HG03432 (cell line): Measurements from ENCODE around the gene VSTM2B.
"Not testable (repeated sequence)": the region's sequence is repeated elsewhere in the genome, so short reads cannot be mapped to it uniquely, and the experiment has no call there.

Experiments
- ATAC-seq: cut with Tn5 transposase; IDR thresholded peaks from one replicate; pipeline ENCODE4 v1.9.1; 2021; ENCODE audit warnings: mild to moderate bottlenecking, moderate library complexity; ENCODE audit not compliant: unreplicated experiment

VSTM2B gene

DNA sequence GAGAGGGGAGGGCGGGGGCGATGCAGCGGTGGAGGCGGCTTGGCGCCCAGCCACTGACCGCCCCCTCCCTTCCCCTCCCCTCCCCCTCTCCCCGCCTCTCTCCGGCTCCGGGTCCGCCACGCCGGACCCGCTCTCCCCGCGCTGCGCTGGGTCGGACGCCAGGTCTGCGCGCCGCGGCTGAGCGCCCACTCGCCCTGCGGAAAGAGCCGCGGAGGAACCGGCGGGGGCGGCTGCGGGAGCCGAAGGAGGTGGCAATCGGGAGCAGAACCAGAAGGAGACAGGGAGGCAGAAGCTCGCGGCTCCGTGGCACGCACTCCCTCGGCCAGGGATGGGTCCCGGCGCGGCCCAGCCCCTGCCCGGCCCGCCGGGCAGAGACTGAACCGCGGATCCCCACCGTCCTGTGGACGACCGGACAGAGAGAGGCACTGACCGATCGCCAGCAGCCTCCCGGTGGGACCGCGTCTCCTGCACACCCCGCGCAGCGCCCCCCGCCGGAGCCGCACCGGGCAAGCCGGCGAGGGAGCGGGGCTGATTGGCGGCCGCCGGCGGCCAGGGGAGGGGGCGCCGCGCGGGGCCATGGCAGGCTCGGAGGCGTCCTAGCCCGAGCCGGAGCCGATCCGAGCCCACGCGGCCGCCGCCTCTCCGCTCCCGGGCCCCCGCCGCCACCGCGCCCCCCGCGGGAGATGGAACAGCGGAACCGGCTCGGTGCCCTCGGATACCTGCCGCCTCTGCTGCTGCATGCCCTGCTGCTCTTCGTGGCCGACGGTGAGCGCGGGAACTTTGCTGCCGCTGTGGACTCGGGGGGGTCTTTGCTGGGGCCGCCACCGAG lies at the start of gene VSTM2B:
VSTM2B (plus strand) TSS at position 94 of the 829 bp plus-strand sequence; CDS start at position 684, 590 bp downstream.
- no peak for ATAC-seq

DNA sequence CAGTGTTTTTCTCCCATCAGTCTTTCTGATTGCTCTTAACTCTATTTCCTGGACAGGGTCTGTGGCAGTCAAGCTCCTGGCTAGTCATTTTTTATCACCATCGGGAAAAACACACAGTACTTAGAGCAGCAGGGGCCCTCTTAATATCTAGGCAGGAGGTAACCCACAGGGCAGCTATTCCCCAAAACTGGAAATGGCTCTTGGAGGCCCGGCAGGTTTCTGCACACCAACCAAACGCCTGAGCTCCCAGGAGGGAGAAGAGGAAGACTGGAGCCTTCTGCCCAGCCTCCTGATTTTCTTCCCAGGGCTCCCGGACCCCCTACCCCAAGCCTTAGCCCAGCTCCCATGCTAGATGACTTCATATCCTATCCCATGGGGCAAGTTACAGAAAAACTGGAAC lies 49.3 kb upstream of the VSTM2B start:
- ATAC-seq = no peak

DNA sequence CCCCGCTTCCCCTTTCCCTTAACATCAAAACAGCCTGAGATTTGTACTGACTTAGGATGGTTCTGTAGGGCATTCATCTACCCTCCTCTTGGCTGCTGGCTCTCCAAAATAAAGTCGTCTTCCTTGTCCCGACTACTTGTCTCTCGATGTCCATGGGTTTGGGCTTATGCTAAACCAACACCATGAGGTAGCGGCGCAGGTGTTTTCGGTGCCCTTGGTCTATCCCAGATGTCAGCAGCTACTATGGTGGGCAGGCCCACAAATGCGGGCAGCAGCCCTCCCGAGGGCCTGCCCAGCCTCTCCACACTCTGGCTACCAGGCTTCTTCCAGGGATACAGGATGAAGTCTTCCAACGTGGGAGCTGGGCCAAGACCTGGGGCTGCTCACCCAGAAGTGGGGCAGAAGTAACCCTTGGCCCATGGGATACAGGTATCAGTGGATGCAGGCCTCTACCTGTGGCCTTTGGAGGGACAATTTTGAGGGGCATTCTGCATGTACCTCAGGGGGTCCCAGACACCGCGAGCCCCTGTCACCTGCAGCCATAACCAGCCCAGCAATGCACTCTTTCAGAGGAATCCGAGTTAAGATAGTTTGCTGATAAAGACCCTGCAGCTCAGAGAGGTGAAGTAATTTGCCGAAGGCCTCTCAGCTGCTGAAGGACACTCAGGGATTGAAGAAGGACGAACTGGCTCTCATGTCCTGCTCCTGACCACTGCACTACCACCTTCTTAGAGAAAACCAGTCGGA lies 47.8 kb upstream of the VSTM2B start:
- ATAC-seq = no peak

DNA sequence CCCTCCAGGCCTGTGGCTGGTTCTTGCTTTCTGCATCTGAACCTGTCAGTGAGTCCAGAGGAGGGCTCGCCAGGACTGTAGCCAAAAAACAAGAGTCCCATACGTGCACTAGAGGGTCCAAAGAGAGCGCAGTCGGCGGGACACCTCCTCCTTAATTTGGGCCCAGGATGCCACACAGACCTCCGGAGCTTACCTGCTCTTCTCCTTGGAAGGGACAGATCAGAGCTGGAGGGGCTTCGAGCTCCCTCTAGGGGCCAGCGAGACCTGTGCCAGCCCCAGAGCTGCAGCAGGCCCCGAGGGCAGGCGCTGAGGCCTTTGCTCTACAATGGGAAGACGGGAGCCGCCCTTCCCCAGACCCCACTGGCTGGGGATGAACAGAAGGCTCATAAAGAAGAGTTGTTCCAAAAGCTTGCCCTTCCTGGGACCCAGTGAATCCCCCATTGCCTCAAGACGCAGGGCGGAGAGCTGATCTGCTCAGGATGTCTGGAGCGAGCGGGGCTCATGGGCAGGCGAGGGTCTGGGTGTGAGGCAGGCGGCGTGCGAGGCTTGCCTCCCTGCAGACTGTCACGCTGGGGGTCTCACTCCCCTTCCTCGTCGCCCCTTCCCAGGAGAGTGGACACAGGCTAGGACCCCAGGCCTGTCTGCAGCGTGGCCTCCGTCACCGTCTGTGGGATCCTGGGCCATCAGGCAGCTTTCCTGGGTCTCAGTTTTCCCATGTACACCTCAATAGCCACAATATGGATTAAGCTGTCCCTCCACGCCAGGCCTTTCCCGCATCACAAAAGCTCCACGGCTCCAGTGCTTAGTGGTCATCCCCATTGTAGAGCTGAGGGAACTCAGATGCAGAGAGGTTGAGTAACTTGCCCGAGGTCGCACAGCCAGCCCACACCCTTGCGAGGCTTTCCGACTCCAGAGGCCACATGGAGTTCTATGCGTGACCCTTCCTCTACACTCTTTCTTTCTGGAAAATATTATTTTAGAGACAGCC lies 46.9 kb upstream of the VSTM2B start:
- ATAC-seq = no peak

DNA sequence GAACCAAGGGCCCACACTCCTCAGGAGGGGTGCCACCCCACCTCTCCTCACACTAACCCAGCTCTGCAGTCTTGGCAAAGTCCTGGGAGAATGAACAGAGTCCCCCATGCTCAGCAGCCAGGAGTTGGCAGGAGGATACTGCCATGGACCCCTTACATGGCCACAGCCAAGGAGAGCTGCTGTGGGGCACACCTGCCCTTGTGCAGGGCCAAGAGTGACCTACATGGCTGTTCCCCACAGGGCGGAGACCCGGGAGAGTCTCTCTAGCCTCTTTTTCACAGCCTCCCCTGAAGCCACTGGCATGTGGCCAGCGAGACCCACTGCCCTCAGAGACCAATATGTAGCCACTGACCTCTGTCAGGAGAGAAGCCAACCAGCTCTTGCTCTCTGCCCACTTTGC lies 45.9 kb upstream of the VSTM2B start:
- ATAC-seq = no peak

DNA sequence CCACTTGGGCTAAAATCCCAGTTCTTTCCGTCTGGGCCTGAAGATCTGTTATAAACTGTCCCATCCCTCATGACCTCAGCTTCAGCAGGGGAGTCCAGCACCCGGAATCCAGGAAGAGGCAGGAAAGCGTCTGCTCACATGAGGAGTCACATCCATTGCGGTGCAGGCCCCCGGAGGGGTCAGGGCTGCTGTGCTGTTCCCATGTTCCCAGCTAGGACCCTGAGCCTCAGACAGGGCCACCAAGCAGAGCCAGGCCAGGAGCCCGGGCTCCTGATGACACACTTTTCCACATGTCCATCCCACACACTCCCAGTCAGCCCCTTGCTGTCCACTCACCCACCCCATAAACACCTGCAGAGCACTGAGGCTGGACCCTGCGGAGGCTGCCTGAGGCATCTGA lies 45.3 kb upstream of the VSTM2B start:
- ATAC-seq = no peak

DNA sequence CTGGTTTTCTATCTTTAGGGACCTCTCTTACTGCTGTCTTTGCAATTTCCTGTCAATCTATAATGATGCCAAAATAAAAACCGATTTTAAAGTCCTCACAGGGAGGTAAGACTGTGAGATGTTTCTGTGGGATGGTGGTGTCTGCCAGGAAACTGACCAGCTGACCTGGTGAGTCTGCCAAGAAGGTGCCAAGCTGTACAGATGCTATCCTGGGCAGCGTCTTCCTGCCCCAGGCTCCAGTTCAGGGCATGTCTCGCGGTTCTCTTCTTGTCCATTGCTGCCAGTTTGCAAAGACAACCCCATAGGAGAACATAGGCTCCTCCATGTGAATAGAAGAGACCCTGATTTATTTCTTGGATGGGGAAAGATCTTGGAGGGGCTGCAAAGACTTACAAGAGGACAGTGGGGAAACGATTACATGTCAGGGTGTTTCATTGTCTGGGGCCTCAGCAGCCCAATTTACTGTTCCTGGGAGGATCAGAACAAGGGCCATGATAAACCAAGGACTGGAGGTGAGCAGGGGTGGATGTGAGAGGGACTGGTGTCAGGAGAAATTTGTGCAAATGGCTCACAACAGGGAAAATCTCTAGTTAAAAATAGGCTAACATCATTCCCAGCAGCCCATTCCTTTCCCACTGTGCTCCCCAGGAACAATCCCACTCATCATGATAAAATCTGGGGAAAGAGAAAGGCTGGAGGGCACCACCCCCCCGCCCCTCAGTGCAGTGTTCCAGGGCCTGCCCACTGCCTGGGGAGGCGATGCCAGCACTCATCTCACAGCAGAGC lies 42.7 kb upstream of the VSTM2B start:
- no peak for ATAC-seq

DNA sequence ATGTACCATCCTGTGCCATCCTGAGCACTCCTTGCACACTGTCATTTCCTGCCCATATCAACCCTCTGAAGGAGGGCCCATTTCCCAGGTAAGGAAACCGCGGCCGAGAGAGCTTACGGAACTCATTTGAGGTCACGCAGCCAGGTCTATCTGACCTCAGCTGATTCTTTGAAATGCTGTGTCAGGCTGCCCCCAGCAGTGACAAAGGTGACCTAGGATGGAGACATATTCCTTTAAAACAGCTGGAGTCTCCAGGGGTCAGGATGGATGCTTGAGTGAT lies 42.2 kb upstream of the VSTM2B start:
- no peak for ATAC-seq

DNA sequence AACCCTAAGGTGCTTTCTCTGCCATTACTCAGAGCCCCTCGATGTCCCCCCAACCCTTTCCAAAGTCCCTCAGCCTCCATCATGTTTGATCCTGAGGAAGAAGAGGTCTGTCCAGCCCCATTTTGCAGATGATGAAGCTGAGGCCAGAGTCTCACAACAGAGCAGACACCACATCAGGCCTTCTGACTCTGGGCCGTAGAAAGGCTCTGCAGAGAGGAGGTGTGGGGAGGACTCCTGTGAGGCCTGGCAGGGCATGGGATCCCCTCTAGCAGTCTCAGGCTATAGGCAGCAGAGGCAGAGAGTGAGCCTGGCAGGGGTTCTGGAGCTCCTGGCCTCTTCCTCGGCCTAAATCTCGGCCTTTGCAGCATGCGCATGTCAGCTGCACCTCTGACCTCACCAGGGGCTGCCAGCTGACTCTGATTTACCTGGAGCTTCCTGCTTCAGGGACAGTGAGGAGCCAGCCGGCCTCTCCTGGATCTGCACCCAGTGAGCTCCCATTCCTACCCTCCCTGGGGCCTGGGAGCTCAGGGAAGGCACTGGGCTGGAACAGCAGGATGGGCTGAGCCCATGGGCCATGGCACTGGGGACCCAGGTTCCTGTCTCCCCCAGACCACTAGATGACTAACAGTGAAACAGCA lies 41.7 kb upstream of the VSTM2B start:
- no peak for ATAC-seq

DNA sequence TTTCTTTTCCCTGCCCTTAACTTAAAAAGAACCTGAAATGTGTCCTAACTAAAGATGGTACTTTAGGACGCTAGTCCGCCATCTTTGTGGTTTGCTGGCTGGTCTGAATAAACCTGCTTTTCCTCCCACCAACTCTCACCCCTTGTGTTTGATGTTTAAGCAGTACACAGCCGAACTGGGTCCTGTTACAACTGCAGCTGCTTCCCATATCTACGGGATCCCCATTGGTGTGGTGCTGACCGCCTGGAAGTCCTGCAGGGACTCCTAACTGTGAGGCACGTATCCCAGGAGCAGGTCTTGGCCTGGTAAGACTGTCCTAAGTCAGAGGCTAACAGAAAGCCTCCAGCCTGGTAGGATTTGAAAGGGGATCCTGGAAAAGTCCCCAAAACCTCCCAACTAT lies 40.9 kb upstream of the VSTM2B start:
- no peak for ATAC-seq

DNA sequence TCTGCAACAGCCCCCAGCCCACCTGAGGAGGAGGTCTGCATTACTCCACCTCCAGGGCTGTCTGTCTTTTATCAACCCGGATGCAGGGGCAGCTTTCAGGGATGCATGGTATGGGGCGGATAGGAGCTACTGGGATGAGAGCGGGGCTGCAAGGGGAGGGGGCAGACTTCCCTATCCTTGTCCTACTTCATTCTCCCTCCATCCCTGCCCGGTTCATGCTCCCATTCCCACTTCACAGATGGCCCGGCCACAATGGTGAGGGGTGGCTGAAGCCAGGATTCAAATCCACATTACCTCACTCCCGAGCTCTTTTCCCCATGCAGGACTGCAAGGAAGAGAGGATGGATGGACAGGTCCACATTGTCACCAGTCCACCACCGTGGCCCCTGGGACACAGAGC lies 40.5 kb upstream of the VSTM2B start:
- no peak for ATAC-seq

DNA sequence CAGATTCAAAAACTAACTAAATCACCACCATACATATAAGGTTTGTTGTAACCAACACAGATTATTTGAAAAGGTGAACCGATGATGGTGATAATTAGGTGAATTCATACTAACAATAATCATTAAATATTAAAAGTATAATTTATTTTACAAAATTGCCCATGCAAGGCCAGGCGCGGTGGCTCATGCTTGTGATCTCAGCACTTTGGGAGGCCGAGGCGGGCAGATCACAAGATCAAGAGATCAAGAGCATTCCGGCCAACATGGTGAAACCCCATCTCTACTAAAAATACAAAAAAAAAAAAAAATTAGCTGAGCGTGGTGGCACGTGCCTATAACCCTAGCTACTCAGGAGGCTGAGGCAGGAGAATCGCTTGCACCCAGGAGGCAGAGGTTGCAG lies 38.8 kb upstream of the VSTM2B start:
- ATAC-seq = not testable (repeated sequence)

DNA sequence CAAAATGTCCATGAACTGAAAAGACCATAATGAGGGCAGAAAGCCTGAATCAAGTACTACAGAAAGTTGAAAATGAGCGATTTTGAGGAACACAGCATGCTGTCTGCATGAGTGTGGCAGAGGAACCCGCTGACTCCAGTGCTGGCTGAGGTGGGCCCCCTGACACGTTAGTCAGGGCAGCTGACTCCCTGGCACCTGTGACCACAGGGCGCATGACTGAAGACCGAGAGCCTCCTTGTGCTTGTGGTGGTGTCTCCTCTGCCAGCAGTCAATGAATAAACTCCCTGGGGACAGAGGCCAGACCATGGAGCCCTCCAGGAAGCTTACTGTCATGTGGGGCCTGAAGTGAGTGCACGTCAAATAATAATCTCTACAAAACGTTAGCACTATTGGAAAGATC lies 38.4 kb upstream of the VSTM2B start:
- ATAC-seq = no peak

DNA sequence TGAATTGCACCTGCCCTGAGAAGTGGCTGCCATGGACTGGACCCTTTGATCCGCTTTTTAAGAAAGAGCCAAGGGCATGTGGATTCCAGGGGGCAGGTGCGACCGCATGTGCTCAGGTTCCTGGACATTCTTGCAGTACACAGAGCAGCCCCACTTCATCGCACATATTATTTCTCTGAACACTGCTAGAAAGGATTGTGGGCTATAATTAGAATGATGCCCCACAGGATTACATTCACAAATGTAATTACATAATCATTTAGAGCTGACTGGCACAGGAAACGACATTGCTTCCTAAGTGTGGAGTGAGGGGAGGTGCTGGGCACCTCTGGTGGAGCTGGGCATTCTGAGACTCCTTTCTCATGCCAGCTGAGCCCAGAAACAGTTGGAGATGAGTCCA lies 37.5 kb upstream of the VSTM2B start:
- no peak for ATAC-seq

DNA sequence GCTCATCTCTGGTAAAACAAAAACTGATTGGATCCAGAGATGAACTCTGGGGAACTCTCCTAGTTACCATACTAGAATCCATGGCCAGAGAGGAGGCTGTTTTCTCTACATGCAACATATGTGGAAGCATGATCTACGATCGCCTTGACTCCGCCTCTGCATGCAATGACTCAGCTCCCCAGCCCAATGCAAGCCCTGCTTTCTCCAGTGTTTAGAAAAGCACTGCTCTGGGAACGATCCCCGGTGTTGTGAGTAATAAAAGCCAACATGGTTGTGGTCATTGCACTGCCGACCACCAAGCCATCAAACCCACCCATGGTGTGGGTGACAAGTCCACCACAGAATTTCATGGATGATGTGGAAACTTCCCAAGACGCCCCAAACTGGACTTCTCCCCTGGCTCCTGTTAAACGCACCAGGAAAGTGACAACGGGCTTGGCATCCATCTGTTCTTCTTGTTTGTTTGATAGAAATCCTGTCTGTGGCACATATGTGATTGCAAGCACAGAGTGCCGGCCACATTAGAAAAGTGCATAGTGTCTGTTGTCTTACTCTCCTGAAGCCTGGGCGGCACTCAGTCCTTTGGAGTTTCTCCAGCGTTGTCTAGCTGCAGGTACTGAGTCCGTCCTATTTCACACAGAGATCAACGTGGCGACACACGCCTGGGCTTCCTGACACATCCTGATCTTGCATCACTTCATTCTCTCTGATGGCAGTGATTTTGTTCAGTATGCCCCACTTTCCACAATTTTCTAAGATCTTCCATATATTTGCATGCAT lies 36.4 kb upstream of the VSTM2B start:
- ATAC-seq = no peak

DNA sequence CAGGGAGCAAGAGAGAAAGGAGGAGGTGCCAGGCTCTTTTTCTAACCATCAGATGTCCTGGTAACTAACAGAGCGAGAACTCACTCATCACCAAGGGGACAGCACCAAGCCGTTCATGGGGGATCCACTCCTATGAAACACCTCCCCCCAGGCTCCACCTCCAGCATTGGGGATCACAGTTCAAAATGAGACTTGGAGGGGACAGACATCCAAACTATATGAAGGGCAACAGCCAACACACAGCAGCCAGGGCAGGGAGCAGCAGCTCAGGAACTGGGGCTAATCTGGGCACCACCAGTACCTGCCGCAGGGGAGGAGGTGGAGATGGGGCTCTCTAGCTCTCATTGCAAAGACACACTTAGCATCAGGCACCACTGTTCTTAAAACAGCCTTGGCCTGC lies 34.3 kb upstream of the VSTM2B start:
- no peak for ATAC-seq

DNA sequence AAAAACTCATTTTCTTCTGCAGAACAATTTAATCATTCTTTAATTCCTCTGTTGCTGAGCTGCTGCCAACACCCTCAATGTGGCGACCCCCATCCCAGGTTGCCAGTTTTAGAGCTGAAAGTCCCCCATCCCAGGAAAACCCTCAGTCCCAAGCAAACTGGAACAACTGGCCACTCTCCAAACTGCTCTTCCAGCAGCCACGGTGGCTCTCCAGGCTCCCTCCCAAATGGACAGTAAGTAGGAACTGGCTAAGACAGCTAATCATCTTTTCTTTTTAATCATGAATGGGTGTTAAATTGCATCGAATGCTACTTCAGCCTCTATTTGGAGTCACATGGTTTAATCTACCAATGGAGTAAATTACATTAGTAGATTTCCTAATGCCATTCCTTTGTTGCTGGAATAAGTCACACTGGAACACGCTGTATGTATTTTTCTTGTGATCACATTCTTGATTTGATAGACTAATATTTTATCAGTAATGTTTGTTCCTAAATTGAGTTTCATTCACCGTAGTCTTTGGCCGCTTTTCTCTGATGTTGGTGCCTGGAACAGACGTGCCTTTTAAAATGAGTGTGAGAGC lies 33.7 kb upstream of the VSTM2B start:
- ATAC-seq = no peak

DNA sequence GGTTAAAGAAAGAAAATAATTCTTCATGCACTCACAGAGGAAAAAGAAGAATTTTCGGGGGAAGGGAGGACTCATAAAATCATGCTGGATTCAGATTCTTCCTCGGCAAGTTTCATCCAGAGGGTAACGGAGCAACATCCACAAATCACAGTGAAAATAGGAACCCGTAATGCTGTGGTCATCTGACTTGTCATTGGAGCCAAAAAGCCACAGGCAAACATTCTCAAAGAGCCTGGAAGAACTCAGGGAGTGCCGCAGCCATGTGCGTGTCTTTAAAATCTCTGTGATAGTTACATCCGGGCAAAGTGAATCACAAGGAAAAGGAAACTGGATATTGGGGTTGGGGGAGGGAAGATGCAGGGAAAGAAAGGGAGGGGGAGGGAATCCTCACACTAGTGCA lies 33.0 kb upstream of the VSTM2B start:
- ATAC-seq = no peak

DNA sequence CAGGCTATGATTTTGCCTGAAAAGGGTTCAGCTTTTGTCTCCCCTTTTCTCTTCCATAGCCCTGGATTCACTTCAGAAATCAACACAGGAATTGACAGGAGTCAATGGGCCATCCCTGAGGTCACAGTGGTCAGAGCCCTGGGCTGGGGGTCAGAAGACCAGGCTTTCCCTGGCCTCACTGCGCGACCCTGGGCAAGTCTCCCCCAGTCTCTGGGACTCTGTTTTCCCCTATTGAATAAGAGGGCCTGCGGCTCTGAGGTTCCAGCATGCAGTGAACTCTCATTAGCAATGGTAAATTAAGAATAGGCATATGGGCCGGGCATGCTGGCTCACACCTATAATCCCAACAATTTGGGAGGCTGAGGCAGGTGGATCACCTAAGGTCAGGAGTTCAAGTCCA lies 30.7 kb upstream of the VSTM2B start:
- ATAC-seq = no peak
